Muscle layer of duodenum (tissue), 2 donors: ENCODE measurements around the gene DPH1.

Experiments
- H3K27ac ChIP-seq: one replicate; pipeline ENCODE4 v1.7.0; 2013; ENCODE audit warnings: mild to moderate bottlenecking, low read length
- H3K27me3 ChIP-seq: one replicate; pipeline ENCODE4 v1.7.0; 2013; ENCODE audit warnings: low read depth, mild to moderate bottlenecking, control low read depth, low read length
- H3K36me3 ChIP-seq, 2 donors: one replicate each; pipeline ENCODE4 v1.7.0; 2013; ENCODE audit warnings: low read length in 2 of 2, control low read depth in 1 of 2, mild to moderate bottlenecking in 1 of 2; ENCODE audit not compliant: insufficient read depth in 2 of 2, control insufficient read depth in 1 of 2
- H3K4me1 ChIP-seq, 2 donors: one replicate each; pipeline ENCODE4 v1.7.0; 2013; ENCODE audit warnings: low read length in 2 of 2, mild to moderate bottlenecking in 2 of 2, control low read depth in 1 of 2, moderate library complexity in 1 of 2; ENCODE audit not compliant: insufficient read depth in 2 of 2, control insufficient read depth in 1 of 2
- H3K4me3 ChIP-seq, 2 donors: one replicate each; pipeline ENCODE4 v1.7.0; 2013; ENCODE audit warnings: low read length in 2 of 2, low read depth in 1 of 2, mild to moderate bottlenecking in 1 of 2
- H3K9me3 ChIP-seq, 2 donors: one replicate each; pipeline ENCODE4 v1.7.0; 2013; ENCODE audit warnings: low read length in 2 of 2, control low read depth in 1 of 2, mild to moderate bottlenecking in 1 of 2; ENCODE audit not compliant: control insufficient read depth in 1 of 2
- donor health status: healthy.

DPH1 gene

GRCh38 chr17:2092253-2092652, 62.3 kb downstream of the DPH1 start:
- no peak overlapping the region for H3K4me3 ChIP-seq
- peaks cover 20 to 41% of the 10 kb centered on the region in 2 donors for H3K4me1 ChIP-seq
- no peaks in the 10 kb centered on the region for H3K9me3 ChIP-seq
- H3K36me3 ChIP-seq = no peaks in the 10 kb centered on the region
- H3K27me3 ChIP-seq = no peaks in the 10 kb centered on the region
- H3K27ac ChIP-seq = no peak overlapping the region

DNA sequence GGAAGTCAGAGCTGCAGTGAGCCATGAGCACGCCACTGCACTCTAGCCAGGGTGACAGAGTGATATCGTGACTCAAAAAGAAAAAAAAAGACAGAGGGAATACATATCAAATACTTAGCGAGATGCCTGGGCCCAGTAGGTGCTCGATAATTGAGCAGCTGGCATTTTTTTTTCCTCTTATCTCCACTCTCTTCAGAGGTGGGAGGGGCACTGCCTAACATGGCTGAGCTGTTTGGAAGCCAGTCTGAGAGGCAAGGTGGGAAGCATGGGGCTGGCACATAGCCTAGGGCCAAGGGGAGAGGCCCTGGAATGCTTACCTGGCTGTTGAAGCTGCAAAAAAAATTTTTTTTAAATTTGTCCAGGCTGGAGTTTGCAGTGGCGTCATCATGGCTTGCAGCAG, 63.4 kb downstream of the DPH1 start:
- no peaks in the 10 kb centered on the region for H3K27me3 ChIP-seq
- peaks cover 15 to 30% of the 10 kb centered on the region in 2 donors for H3K4me1 ChIP-seq
- H3K4me3 ChIP-seq = no peak overlapping the region
- no peaks in the 10 kb centered on the region for H3K36me3 ChIP-seq
- no peaks in the 10 kb centered on the region for H3K9me3 ChIP-seq
- no peak overlapping the region for H3K27ac ChIP-seq
